ENCODE data around the gene COL6A5. TPM values are rescaled to one million over a fixed set of nuclear protein-coding genes. Genes with fewer than 3 reads are reported as not detected.

COL6A5 gene
- polyA plus RNA-seq = under 1 TPM; 0.04 to 0.15 TPM

GRCh38 chr3:130345487-130346079, at the start of gene COL6A5:
TSS of gene COL6A5 (plus strand) at chr3:130345672. CDS start at chr3:130373639, 27,967 bp downstream.
- H3K9me3 ChIP-seq (ENCODE audit: control insufficient read depth in 2 of 2, insufficient read depth in 1 of 2, low read depth in 1 of 2, low read length in 1 of 2) = no peaks in the 10 kb centered on the region
- peaks cover 0 to 4% of the 10 kb centered on the region in 2 donors for H3K4me1 ChIP-seq (ENCODE audit: control insufficient read depth in 2 of 2, insufficient read depth in 2 of 2, low read length in 1 of 2)
- H3K4me3 ChIP-seq (ENCODE audit: low read depth in 1 of 2, low read length in 2 of 2) = no peak within 1 kb of the TSS
- no peak within 1 kb of the TSS for H3K27ac ChIP-seq (ENCODE audit: low read depth in 2 of 2, low read length in 1 of 2)
- no peaks in the 10 kb centered on the region for H3K27me3 ChIP-seq (ENCODE audit: control insufficient read depth in 1 of 2, insufficient read depth in 2 of 2, low read length in 2 of 2)
- 4 to 5% methylated on average over 40 to 41 of the region's 41 CpGs for WGBS, 2 donors
- H3K36me3 ChIP-seq (ENCODE audit: control insufficient read depth in 2 of 2, insufficient read depth in 2 of 2, low read length in 1 of 2) = no peaks in the 10 kb centered on the region

- 48 to 49% methylated on average over 2 of the region's 2 CpGs for WGBS, 2 donors
- Histone ChIP-seq H3K4me3 (ENCODE audit: low read depth in 1 of 2, low read length in 2 of 2) (no peak overlapping the region), H3K9me3 (ENCODE audit: control insufficient read depth in 2 of 2, insufficient read depth in 1 of 2, low read depth in 1 of 2, low read length in 1 of 2) (no peaks in the 10 kb centered on the region), H3K4me1 (ENCODE audit: control insufficient read depth in 2 of 2, insufficient read depth in 2 of 2, low read length in 1 of 2) (no peaks in the 10 kb centered on the region), H3K27ac (ENCODE audit: low read depth in 2 of 2, low read length in 1 of 2) (no peak overlapping the region), H3K27me3 (ENCODE audit: control insufficient read depth in 1 of 2, insufficient read depth in 2 of 2, low read length in 2 of 2) (no peaks in the 10 kb centered on the region), H3K36me3 (ENCODE audit: control insufficient read depth in 2 of 2, insufficient read depth in 2 of 2, low read length in 1 of 2) (no peaks in the 10 kb centered on the region)
Observed at GRCh38 chr3:130299531-130299930, 45.9 kb upstream of the COL6A5 start.

GRCh38 chr3:130300888-130301287, 44.6 kb upstream of the COL6A5 start:
- Histone ChIP-seq H3K36me3 (ENCODE audit: control insufficient read depth in 2 of 2, insufficient read depth in 2 of 2, low read length in 1 of 2) (no peaks in the 10 kb centered on the region), H3K27ac (ENCODE audit: low read depth in 2 of 2, low read length in 1 of 2) (no peak overlapping the region), H3K27me3 (ENCODE audit: control insufficient read depth in 1 of 2, insufficient read depth in 2 of 2, low read length in 2 of 2) (no peaks in the 10 kb centered on the region), H3K9me3 (ENCODE audit: control insufficient read depth in 2 of 2, insufficient read depth in 1 of 2, low read depth in 1 of 2, low read length in 1 of 2) (no peaks in the 10 kb centered on the region), H3K4me3 (ENCODE audit: low read depth in 1 of 2, low read length in 2 of 2) (no peak overlapping the region), H3K4me1 (ENCODE audit: control insufficient read depth in 2 of 2, insufficient read depth in 2 of 2, low read length in 1 of 2) (no peaks in the 10 kb centered on the region)
- WGBS, 2 donors = 91 to 95% methylated on average over 11 of the region's 11 CpGs

- Histone ChIP-seq H3K27ac (ENCODE audit: low read depth in 2 of 2, low read length in 1 of 2) (no peak overlapping the region), H3K9me3 (ENCODE audit: control insufficient read depth in 2 of 2, insufficient read depth in 1 of 2, low read depth in 1 of 2, low read length in 1 of 2) (no peaks in the 10 kb centered on the region), H3K4me3 (ENCODE audit: low read depth in 1 of 2, low read length in 2 of 2) (no peak overlapping the region), H3K36me3 (ENCODE audit: control insufficient read depth in 2 of 2, insufficient read depth in 2 of 2, low read length in 1 of 2) (no peaks in the 10 kb centered on the region), H3K27me3 (ENCODE audit: control insufficient read depth in 1 of 2, insufficient read depth in 2 of 2, low read length in 2 of 2) (no peaks in the 10 kb centered on the region), H3K4me1 (ENCODE audit: control insufficient read depth in 2 of 2, insufficient read depth in 2 of 2, low read length in 1 of 2) (no peaks in the 10 kb centered on the region)
- WGBS, 2 donors = 59 to 64% methylated on average over 4 of the region's 4 CpGs
Observed at GRCh38 chr3:130310109-130310508, 35.4 kb upstream of the COL6A5 start.

- Histone ChIP-seq H3K9me3 (ENCODE audit: control insufficient read depth in 2 of 2, insufficient read depth in 1 of 2, low read depth in 1 of 2, low read length in 1 of 2) (no peaks in the 10 kb centered on the region), H3K27me3 (ENCODE audit: control insufficient read depth in 1 of 2, insufficient read depth in 2 of 2, low read length in 2 of 2) (no peaks in the 10 kb centered on the region), H3K4me3 (ENCODE audit: low read depth in 1 of 2, low read length in 2 of 2) (no peak overlapping the region), H3K4me1 (ENCODE audit: control insufficient read depth in 2 of 2, insufficient read depth in 2 of 2, low read length in 1 of 2) (no peaks in the 10 kb centered on the region), H3K36me3 (ENCODE audit: control insufficient read depth in 2 of 2, insufficient read depth in 2 of 2, low read length in 1 of 2) (no peaks in the 10 kb centered on the region), H3K27ac (ENCODE audit: low read depth in 2 of 2, low read length in 1 of 2) (no peak overlapping the region)
Observed at GRCh38 chr3:130312374-130312773, 33.1 kb upstream of the COL6A5 start.

GRCh38 chr3:130316169-130316568, 29.3 kb upstream of the COL6A5 start:
- Histone ChIP-seq H3K4me1 (ENCODE audit: control insufficient read depth in 2 of 2, insufficient read depth in 2 of 2, low read length in 1 of 2) (no peaks in the 10 kb centered on the region), H3K36me3 (ENCODE audit: control insufficient read depth in 2 of 2, insufficient read depth in 2 of 2, low read length in 1 of 2) (no peaks in the 10 kb centered on the region), H3K9me3 (ENCODE audit: control insufficient read depth in 2 of 2, insufficient read depth in 1 of 2, low read depth in 1 of 2, low read length in 1 of 2) (no peaks in the 10 kb centered on the region), H3K4me3 (ENCODE audit: low read depth in 1 of 2, low read length in 2 of 2) (no peak overlapping the region), H3K27ac (ENCODE audit: low read depth in 2 of 2, low read length in 1 of 2) (no peak overlapping the region), H3K27me3 (ENCODE audit: control insufficient read depth in 1 of 2, insufficient read depth in 2 of 2, low read length in 2 of 2) (no peaks in the 10 kb centered on the region)
- WGBS, 2 donors = 38 to 39% methylated on average over 2 of the region's 2 CpGs

GRCh38 chr3:130323503-130323902, 22.0 kb upstream of the COL6A5 start:
- Histone ChIP-seq H3K27me3 (ENCODE audit: control insufficient read depth in 1 of 2, insufficient read depth in 2 of 2, low read length in 2 of 2) (no peaks in the 10 kb centered on the region), H3K9me3 (ENCODE audit: control insufficient read depth in 2 of 2, insufficient read depth in 1 of 2, low read depth in 1 of 2, low read length in 1 of 2) (no peaks in the 10 kb centered on the region), H3K4me1 (ENCODE audit: control insufficient read depth in 2 of 2, insufficient read depth in 2 of 2, low read length in 1 of 2) (no peaks in the 10 kb centered on the region), H3K27ac (ENCODE audit: low read depth in 2 of 2, low read length in 1 of 2) (no peak overlapping the region), H3K36me3 (ENCODE audit: control insufficient read depth in 2 of 2, insufficient read depth in 2 of 2, low read length in 1 of 2) (no peaks in the 10 kb centered on the region), H3K4me3 (ENCODE audit: low read depth in 1 of 2, low read length in 2 of 2) (no peak overlapping the region)
- 83 to 87% methylated on average over 1 of the region's 1 CpG for WGBS, 2 donors

- 63 to 70% methylated on average over 1 of the region's 1 CpG for WGBS, 2 donors
- H3K9me3 ChIP-seq (ENCODE audit: control insufficient read depth in 2 of 2, insufficient read depth in 1 of 2, low read depth in 1 of 2, low read length in 1 of 2) = no peaks in the 10 kb centered on the region
- no peaks in the 10 kb centered on the region for H3K36me3 ChIP-seq (ENCODE audit: control insufficient read depth in 2 of 2, insufficient read depth in 2 of 2, low read length in 1 of 2)
- H3K4me3 ChIP-seq (ENCODE audit: low read depth in 1 of 2, low read length in 2 of 2) = no peak overlapping the region
- H3K4me1 ChIP-seq (ENCODE audit: control insufficient read depth in 2 of 2, insufficient read depth in 2 of 2, low read length in 1 of 2) = peaks cover 0 to 3% of the 10 kb centered on the region in 2 donors
- no peak overlapping the region for H3K27ac ChIP-seq (ENCODE audit: low read depth in 2 of 2, low read length in 1 of 2)
- H3K27me3 ChIP-seq (ENCODE audit: control insufficient read depth in 1 of 2, insufficient read depth in 2 of 2, low read length in 2 of 2) = no peaks in the 10 kb centered on the region
Observed at GRCh38 chr3:130340766-130341165, 4.7 kb upstream of the COL6A5 start.

- H3K27me3 ChIP-seq (ENCODE audit: control insufficient read depth in 1 of 2, insufficient read depth in 2 of 2, low read length in 2 of 2) = no peaks in the 10 kb centered on the region
- no peak overlapping the region for H3K4me3 ChIP-seq (ENCODE audit: low read depth in 1 of 2, low read length in 2 of 2)
- no peaks in the 10 kb centered on the region for H3K36me3 ChIP-seq (ENCODE audit: control insufficient read depth in 2 of 2, insufficient read depth in 2 of 2, low read length in 1 of 2)
- H3K9me3 ChIP-seq (ENCODE audit: control insufficient read depth in 2 of 2, insufficient read depth in 1 of 2, low read depth in 1 of 2, low read length in 1 of 2) = no peaks in the 10 kb centered on the region
- peaks cover 0 to 4% of the 10 kb centered on the region in 2 donors for H3K4me1 ChIP-seq (ENCODE audit: control insufficient read depth in 2 of 2, insufficient read depth in 2 of 2, low read length in 1 of 2)
- H3K27ac ChIP-seq (ENCODE audit: low read depth in 2 of 2, low read length in 1 of 2) = no peak overlapping the region
Observed at GRCh38 chr3:130341388-130341787, 4.1 kb upstream of the COL6A5 start.

GRCh38 chr3:130341882-130342281, 3.6 kb upstream of the COL6A5 start:
- peaks cover 0 to 4% of the 10 kb centered on the region in 2 donors for H3K4me1 ChIP-seq (ENCODE audit: control insufficient read depth in 2 of 2, insufficient read depth in 2 of 2, low read length in 1 of 2)
- H3K27ac ChIP-seq (ENCODE audit: low read depth in 2 of 2, low read length in 1 of 2) = no peak overlapping the region
- H3K9me3 ChIP-seq (ENCODE audit: control insufficient read depth in 2 of 2, insufficient read depth in 1 of 2, low read depth in 1 of 2, low read length in 1 of 2) = no peaks in the 10 kb centered on the region
- H3K27me3 ChIP-seq (ENCODE audit: control insufficient read depth in 1 of 2, insufficient read depth in 2 of 2, low read length in 2 of 2) = no peaks in the 10 kb centered on the region
- no peaks in the 10 kb centered on the region for H3K36me3 ChIP-seq (ENCODE audit: control insufficient read depth in 2 of 2, insufficient read depth in 2 of 2, low read length in 1 of 2)
- no peak overlapping the region for H3K4me3 ChIP-seq (ENCODE audit: low read depth in 1 of 2, low read length in 2 of 2)
- 70 to 73% methylated on average over 4 of the region's 4 CpGs for WGBS, 2 donors

All from esophagus (tissue), 2 donors.